CD4-positive, CD25-positive, alpha-beta regulatory T cell (primary cell): ENCODE results near the gene SLC39A5. TPM values are rescaled to one million over a fixed set of nuclear protein-coding genes. Genes with fewer than 3 reads are reported as not detected.
"Not testable (repeated sequence)": the region's sequence is repeated elsewhere in the genome, so short reads cannot be mapped to it uniquely, and the experiment has no call there.

Source experiments
- ATAC-seq, 2 donors: fragments of 150-1000 bp; cut with Tn5 transposase; one replicate each; pipeline ENCODE4 v1.10.0; 2021; ENCODE audit warnings: low read depth in 2 of 2, moderate number of reproducible peaks in 2 of 2, moderate library complexity in 1 of 2
- DNase-seq, 3 donors: peaks; one replicate each; pipeline versions ENCODE4 v3.0.0 to v3.0.0-alpha.2; 2012 to 2022; ENCODE audit warnings: mixed read lengths in 1 of 3
- H3K27ac ChIP-seq: one replicate; pipeline ENCODE4 v1.7.0; 2013; ENCODE audit warnings: mild to moderate bottlenecking, low read length; ENCODE audit not compliant: insufficient read depth, poor library complexity, severe bottlenecking
- H3K27me3 ChIP-seq: one replicate; pipeline ENCODE4 v1.7.0; 2013; ENCODE audit warnings: low read length; ENCODE audit not compliant: control insufficient read depth, insufficient read depth
- H3K36me3 ChIP-seq: one replicate; pipeline ENCODE4 v1.7.0; 2013; ENCODE audit warnings: mild to moderate bottlenecking, low read length, moderate library complexity; ENCODE audit not compliant: control insufficient read depth, insufficient read depth
- H3K4me1 ChIP-seq: 2 replicates; pipeline ENCODE4 v1.7.0; 2013; ENCODE audit warnings: mild to moderate bottlenecking, low read length; ENCODE audit not compliant: insufficient read depth, control insufficient read depth, poor library complexity, severe bottlenecking
- H3K4me3 ChIP-seq: one replicate; pipeline ENCODE4 v1.7.0; 2013; ENCODE audit warnings: low read depth, mild to moderate bottlenecking, low read length, moderate library complexity
- H3K9me3 ChIP-seq, 2 experiments: 1 replicate in 1 of 2; 2 replicates in 1 of 2; pipeline ENCODE4 v1.7.0; 2013; ENCODE audit warnings: low read length in 2 of 2, mild to moderate bottlenecking in 1 of 2, moderate library complexity in 1 of 2; ENCODE audit not compliant: control insufficient read depth in 2 of 2
- H3K27ac Mint-ChIP-seq, 3 donors: one replicate each; pipeline ENCODE4 v1.8.0; 2020 to 2022; ENCODE audit warnings: mild to moderate bottlenecking in 3 of 3, mixed read lengths in 3 of 3, moderate library complexity in 2 of 3
- H3K27me3 Mint-ChIP-seq: one replicate; pipeline ENCODE4 v1.8.0; 2022; ENCODE audit warnings: mild to moderate bottlenecking, mixed read lengths
- H3K36me3 Mint-ChIP-seq: one replicate; pipeline ENCODE4 v1.8.0; 2020; ENCODE audit warnings: mixed read lengths
- H3K4me1 Mint-ChIP-seq, 4 donors: one replicate each; pipeline ENCODE4 v1.8.0; 2020 to 2022; ENCODE audit warnings: mixed read lengths in 4 of 4, mild to moderate bottlenecking in 1 of 4
- H3K4me3 Mint-ChIP-seq, 4 donors: one replicate each; pipeline ENCODE4 v1.8.0; 2020 to 2022; ENCODE audit warnings: mild to moderate bottlenecking in 4 of 4, mixed read lengths in 4 of 4, moderate library complexity in 3 of 4
- H3K9me3 Mint-ChIP-seq, 7 donors: one replicate each; pipeline ENCODE4 v1.8.0; 2020 to 2022; ENCODE audit warnings: mixed read lengths in 7 of 7, mild to moderate bottlenecking in 3 of 7, moderate library complexity in 2 of 7
- polyA plus RNA-seq, 4 donors: library from polyadenylated mRNA; unstranded; fragments of 300-500 nt; fragmentation: Illumina TruSeq; gene quantifications; one replicate each; pipeline ENCODE4 v1.2.3, GENCODE V29; 2021
- total RNA-seq: library from RNA; stranded (reverse); gene quantifications from one replicate; pipeline ENCODE4 v1.2.3, GENCODE V29; 2022

The SLC39A5 gene
- total and polyA plus RNA-seq, 5 donors from 2014 or later, result 2.0 TPM; not detected in 4

DNA sequence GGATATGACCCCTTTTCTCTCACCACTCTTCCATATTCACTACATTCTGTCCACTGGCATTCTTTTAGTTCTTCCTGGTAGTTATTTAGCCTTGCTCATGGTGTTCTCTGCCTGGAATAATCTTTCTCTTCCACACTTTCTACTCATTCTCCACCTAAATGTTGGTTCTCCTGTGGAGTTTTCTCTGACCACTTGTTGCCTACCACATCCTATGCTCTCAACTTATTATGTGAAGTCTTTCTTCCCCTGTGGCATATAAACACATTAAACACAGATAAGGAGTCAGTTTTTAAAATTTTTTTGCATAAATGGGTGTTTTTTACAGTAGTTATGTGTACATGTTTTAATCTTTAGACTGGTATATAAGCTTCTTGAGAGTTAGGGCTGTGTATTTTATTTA lies 37.3 kb upstream of the SLC39A5 start:
- DNase-seq (no peak), ATAC-seq (no peak)
- Histone ChIP-seq H3K36me3 (no peaks in the 10 kb centered on the region), H3K27me3 (no peaks in the 10 kb centered on the region), H3K9me3 (no peaks in the 10 kb centered on the region), H3K4me1 (peaks cover 26% of the 10 kb centered on the region), H3K4me3 (no peak overlapping the region), H3K27ac (no peak overlapping the region)
- Mint-ChIP-seq H3K27ac (peak overlapping the region in 2 of 3 donors; percentile 26 to 81), H3K4me1 (peaks cover 22 to 46% (median 26%) of the 10 kb centered on the region in 4 donors), H3K27me3 (peaks cover 16% of the 10 kb centered on the region), H3K36me3 (peaks cover 4% of the 10 kb centered on the region), H3K4me3 (peak overlapping the region in 3 of 4 donors; percentile 56 to 94 (median 70)), H3K9me3 (peaks cover 0 to 1% (median 0%) of the 10 kb centered on the region in 7 donors)

DNA sequence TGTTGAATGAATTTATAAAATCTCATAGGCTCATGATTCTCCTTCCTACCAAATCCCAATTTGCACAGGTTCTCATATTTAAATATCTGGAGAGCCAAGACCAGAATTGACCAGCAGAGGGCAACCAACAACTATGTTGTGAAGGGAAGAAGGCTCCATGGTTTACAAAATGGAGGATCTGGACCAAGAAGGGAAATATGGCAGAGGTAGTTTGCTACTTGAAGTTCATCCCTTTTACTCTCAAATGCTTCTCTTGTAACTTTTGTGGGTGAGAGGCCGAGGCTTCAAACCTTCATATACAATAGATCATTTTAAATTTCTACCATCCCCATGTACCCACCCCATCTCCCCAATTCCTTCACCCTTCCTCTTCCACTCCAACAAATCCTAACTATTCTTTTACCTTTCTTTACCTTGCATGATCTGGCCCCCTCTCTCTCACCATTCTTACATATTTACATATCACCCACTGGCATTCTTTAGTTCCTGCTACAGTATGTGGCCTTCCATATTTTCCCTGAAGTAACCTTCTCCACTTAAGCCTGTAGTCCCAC lies 36.7 kb upstream of the SLC39A5 start:
- H3K27ac ChIP-seq, result no peak overlapping the region
- no peak for ATAC-seq
- H3K4me1 Mint-ChIP-seq, result peaks cover 17 to 41% (median 21%) of the 10 kb centered on the region in 4 donors

DNA sequence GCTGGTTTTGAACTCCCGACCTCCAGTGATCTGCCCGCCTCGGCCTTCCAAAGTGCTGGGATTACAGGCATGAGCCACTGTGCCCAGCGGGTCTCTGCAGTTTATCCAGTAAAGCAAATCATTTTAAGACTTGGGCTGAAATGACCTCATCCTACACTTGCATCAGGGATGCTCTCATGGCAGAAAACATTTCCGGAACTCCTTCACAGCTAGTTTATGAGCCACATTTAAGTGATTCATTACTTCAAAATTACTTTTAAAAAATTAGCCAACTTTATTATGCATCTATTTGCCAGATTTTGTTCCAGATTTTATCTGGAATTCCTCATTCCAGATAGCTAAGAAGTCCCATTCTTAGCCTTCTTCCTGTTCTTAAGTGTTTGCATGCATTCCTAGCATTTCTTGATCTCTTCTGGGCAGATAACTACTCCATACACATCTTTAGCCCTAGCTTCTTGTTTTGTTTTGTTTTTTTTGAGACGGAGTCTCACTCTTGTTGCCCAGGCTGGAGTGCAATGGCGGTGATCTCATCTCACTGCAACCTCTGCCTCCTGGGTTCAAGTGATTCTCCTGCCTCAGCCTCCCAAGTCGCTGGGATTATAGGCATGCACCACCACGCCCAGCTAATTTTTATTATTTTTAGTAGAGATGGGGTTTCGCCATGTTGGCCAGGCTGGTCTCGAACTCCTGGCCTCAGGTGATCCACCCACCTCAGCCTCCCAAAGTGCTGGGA lies 32.9 kb upstream of the SLC39A5 start:
- not testable (repeated sequence) for DNase-seq, H3K9me3 Mint-ChIP-seq, H3K27me3 Mint-ChIP-seq, H3K27ac Mint-ChIP-seq, H3K36me3 ChIP-seq, H3K27ac ChIP-seq, ATAC-seq, H3K9me3 ChIP-seq, H3K4me3 Mint-ChIP-seq, H3K4me3 ChIP-seq, H3K4me1 ChIP-seq, H3K36me3 Mint-ChIP-seq, H3K27me3 ChIP-seq
- H3K4me1 Mint-ChIP-seq, result peaks cover 9 to 16% (median 11%) of the 10 kb centered on the region in 4 donors

More for the DNA sequence above, 36.7 kb upstream of the SLC39A5 start:
- Mint-ChIP-seq H3K4me3 (peak overlapping the region in 3 of 4 donors; percentile 56 to 94 (median 70)), H3K27me3 (peaks cover 15% of the 10 kb centered on the region), H3K27ac (peak overlapping the region in 2 of 3 donors; percentile 26 to 81), H3K36me3 (peaks cover 4% of the 10 kb centered on the region), H3K9me3 (peaks cover 0 to 1% (median 0%) of the 10 kb centered on the region in 7 donors)
- H3K27me3 ChIP-seq, result no peaks in the 10 kb centered on the region
- peaks cover 21% of the 10 kb centered on the region for H3K4me1 ChIP-seq
- no peaks in the 10 kb centered on the region for H3K36me3 ChIP-seq
- peak; percentile 62 to 88 (median 76) for DNase-seq
- no peak overlapping the region for H3K4me3 ChIP-seq
- H3K9me3 ChIP-seq, result no peaks in the 10 kb centered on the region

DNA sequence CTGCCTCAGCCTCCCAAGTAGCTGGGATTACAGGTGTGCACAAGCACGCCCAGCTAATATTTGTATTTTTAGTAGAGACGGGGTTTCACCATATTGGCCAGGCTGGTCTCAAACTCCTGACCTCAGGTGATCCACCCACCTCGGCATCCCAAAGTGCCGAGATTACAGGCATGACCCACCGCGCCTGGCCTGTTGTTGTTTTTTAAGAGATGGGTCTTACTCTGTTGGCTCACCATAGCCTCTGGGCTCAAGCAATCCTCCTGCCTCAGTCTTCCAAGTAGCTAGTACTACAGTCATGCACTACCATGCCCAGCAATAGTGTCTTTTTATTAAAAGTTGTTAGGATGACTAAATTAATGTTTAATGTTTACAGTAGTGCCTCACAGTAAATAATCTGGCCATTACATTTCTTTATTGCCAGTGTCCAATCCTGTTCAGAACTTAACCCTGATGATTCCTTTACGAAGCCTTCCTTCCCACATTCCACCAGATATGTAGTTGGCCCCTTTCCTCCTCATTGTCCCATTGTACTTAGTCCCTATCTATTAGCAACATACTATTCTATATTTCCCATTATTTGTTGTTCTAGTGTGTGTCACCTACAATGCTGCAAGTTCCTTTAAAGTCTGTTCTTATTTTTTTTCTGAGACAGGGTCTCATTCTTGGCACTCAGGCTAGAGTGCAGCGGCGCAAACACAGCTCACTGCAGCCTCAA lies 31.8 kb upstream of the SLC39A5 start:
- Mint-ChIP-seq H3K27me3 (no peaks in the 10 kb centered on the region), H3K4me3 (no peak overlapping the region), H3K27ac (peak overlapping the region in 2 of 3 donors; percentile 8 to 71), H3K36me3 (peaks cover 3% of the 10 kb centered on the region), H3K4me1 (peaks cover 3 to 9% (median 6%) of the 10 kb centered on the region in 4 donors), H3K9me3 (no peaks in the 10 kb centered on the region)
- DNase-seq (no peak), ATAC-seq (no peak)
- Histone ChIP-seq H3K36me3 (no peaks in the 10 kb centered on the region), H3K9me3 (no peaks in the 10 kb centered on the region), H3K27me3 (no peaks in the 10 kb centered on the region), H3K4me3 (no peak overlapping the region), H3K27ac (no peak overlapping the region), H3K4me1 (no peaks in the 10 kb centered on the region)

DNA sequence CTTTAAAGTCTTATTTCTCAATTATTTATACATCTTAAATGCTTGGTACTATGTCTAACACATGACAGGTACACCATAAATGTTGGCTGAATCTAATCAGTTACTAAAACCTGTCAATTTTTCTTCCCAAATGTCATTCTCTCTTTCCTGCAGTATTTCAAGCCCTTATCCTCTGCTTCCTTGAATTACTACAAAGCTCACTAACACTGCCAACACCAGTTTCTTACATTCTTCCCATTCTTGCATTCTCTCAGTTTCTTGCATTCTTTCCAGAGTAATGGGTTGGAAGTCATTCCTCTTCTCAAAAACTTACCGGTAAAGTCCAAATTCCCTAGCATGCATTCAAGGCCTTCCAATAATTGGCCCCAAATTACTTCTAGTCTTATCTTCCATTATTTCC lies 31.0 kb upstream of the SLC39A5 start:
- DNase-seq (no peak), ATAC-seq (no peak)
- peak overlapping the region; percentile 47 to 93 (median 75) for H3K27ac Mint-ChIP-seq
- Histone ChIP-seq H3K4me3 (no peak overlapping the region), H3K27ac (no peak overlapping the region), H3K4me1 (no peaks in the 10 kb centered on the region), H3K27me3 (no peaks in the 10 kb centered on the region), H3K9me3 (no peaks in the 10 kb centered on the region), H3K36me3 (no peaks in the 10 kb centered on the region)
- H3K4me1 Mint-ChIP-seq, result peaks cover 0 to 4% (median 2%) of the 10 kb centered on the region in 4 donors
- H3K36me3 Mint-ChIP-seq, result no peaks in the 10 kb centered on the region
- no peaks in the 10 kb centered on the region for H3K27me3 Mint-ChIP-seq
- no peak overlapping the region for H3K4me3 Mint-ChIP-seq
- no peaks in the 10 kb centered on the region for H3K9me3 Mint-ChIP-seq

DNA sequence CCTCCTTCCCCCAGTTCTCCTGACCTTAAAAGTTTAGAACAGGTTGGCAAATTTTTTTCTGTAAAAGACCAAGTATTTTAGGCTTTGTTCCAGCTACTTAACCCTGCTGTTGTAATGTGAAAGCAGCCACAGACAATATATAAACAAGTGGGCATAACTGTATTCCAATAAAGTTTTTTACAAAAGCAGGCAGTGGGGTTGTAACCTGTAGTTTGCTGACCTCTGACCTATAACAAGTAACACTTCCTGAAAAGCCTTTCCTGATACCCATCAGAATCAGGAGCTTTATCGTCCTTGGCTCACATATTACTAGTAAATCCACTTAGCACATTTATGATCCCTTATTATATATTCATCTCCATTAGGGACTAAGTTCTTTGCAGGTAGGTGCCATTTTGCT lies 27.5 kb upstream of the SLC39A5 start:
- H3K27me3 Mint-ChIP-seq, result no peaks in the 10 kb centered on the region
- H3K36me3 Mint-ChIP-seq, result peaks cover 11% of the 10 kb centered on the region
- Histone ChIP-seq H3K9me3 (no peaks in the 10 kb centered on the region), H3K27ac (no peak overlapping the region), H3K4me1 (no peaks in the 10 kb centered on the region), H3K4me3 (no peak overlapping the region), H3K36me3 (peaks cover 18% of the 10 kb centered on the region), H3K27me3 (no peaks in the 10 kb centered on the region)
- no peak for DNase-seq
- H3K4me3 Mint-ChIP-seq, result no peak overlapping the region
- H3K4me1 Mint-ChIP-seq, result peaks cover 0 to 2% (median 0%) of the 10 kb centered on the region in 4 donors
- H3K27ac Mint-ChIP-seq, result peak overlapping the region in 2 of 3 donors; percentile 21 to 86
- H3K9me3 Mint-ChIP-seq, result no peaks in the 10 kb centered on the region
- ATAC-seq, result no peak

DNA sequence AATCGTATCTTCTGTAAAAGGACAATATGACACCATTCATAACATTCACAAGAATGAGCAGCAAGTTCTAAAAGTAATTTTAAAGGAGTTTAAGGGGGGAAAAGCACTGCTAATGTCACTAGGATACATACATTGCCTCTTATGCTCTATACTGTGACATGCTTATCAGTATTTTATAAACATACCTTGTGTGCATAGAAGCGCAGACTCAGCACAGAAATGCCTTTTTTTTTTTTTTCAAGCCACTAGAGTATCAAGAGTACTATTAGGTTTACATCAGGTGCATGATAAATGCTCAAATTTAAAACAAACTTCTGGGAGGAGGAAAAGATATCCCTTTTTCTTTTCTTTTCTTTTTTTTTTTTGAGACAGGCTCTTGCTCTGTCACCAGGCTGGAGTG lies 27.0 kb upstream of the SLC39A5 start:
- Histone ChIP-seq H3K4me3 (no peak overlapping the region), H3K9me3 (no peaks in the 10 kb centered on the region), H3K27ac (no peak overlapping the region), H3K36me3 (peaks cover 23% of the 10 kb centered on the region), H3K27me3 (no peaks in the 10 kb centered on the region), H3K4me1 (no peaks in the 10 kb centered on the region)
- DNase-seq (no peak), ATAC-seq (no peak)
- Mint-ChIP-seq H3K36me3 (peaks cover 15% of the 10 kb centered on the region), H3K27ac (peak overlapping the region in 2 of 3 donors; percentile 74 to 86), H3K4me3 (no peak overlapping the region), H3K4me1 (peaks cover 0 to 2% (median 0%) of the 10 kb centered on the region in 4 donors), H3K9me3 (no peaks in the 10 kb centered on the region), H3K27me3 (no peaks in the 10 kb centered on the region)
